Measurements from ENCODE around the gene MCHR1. TPM values are rescaled to one million over a fixed set of nuclear protein-coding genes. Genes with fewer than 3 reads are reported as not detected.

The MCHR1 gene
- total and polyA plus RNA-seq, 2 donors (not counting 1 experiment from before 2014, with no cell fraction given): 0.20 to 0.99 TPM

DNA sequence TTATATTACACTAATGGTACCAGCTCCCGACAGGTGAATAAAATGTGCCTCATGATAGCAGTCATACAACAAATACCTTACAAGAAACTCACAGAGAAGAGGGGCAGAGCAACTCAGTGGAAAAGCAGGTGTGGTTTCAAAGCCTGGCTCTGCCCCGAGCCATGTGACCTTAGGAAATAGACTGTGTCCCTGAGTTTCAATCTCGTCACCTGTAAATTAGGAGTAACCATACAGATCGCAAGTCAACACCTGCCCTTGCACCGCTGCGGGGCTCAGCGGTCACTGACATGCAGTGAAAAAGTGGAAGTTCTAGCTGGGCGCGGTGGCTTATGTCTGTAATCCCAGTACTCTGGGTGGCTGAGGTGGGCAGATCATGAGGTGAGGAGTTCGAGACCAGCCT, 30.9 kb upstream of the MCHR1 start:
- Histone ChIP-seq H3K9me3 (ENCODE audit: control insufficient read depth, insufficient read depth, low read depth, low read length) (no peaks in the 10 kb centered on the region), H3K36me3 (ENCODE audit: control insufficient read depth, insufficient read depth, low read length) (no peaks in the 10 kb centered on the region), H3K4me2 (ENCODE audit: extremely low read depth, insufficient read depth, low read length) (no peak overlapping the region), H3K4me1 (ENCODE audit: control insufficient read depth, extremely low read depth, insufficient read depth, low read length) (peaks cover 6% of the 10 kb centered on the region), H3K79me2 (ENCODE audit: control insufficient read depth, insufficient read depth, low read length) (no peaks in the 10 kb centered on the region), H3K27ac (ENCODE audit: insufficient read depth, low read length) (no peak overlapping the region), H3K27me3 (ENCODE audit: control insufficient read depth, insufficient read depth, low read length) (no peaks in the 10 kb centered on the region), H3K9ac (ENCODE audit: insufficient read depth, low read length) (no peak overlapping the region), H4K20me1 (ENCODE audit: control insufficient read depth, extremely low read depth, insufficient read depth, low read length) (no peaks in the 10 kb centered on the region), H2AFZ (ENCODE audit: low read length) (no peak overlapping the region), H3K4me3 (replicated peaks in 1 of 4; ENCODE audit: control extremely low read depth in 1 of 4, insufficient read depth in 1 of 4, low read depth in 3 of 4, low read length in 4 of 4) (no peak overlapping the region)
- TF ChIP-seq, protein P1, sequence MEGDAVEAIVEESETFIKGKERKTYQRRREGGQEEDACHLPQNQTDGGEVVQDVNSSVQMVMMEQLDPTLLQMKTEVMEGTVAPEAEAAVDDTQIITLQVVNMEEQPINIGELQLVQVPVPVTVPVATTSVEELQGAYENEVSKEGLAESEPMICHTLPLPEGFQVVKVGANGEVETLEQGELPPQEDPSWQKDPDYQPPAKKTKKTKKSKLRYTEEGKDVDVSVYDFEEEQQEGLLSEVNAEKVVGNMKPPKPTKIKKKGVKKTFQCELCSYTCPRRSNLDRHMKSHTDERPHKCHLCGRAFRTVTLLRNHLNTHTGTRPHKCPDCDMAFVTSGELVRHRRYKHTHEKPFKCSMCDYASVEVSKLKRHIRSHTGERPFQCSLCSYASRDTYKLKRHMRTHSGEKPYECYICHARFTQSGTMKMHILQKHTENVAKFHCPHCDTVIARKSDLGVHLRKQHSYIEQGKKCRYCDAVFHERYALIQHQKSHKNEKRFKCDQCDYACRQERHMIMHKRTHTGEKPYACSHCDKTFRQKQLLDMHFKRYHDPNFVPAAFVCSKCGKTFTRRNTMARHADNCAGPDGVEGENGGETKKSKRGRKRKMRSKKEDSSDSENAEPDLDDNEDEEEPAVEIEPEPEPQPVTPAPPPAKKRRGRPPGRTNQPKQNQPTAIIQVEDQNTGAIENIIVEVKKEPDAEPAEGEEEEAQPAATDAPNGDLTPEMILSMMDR (conservative IDR thresholded peaks at IDR 0.05 in 1 of 2, IDR thresholded peaks at IDR 0.05 in 1 of 2; ENCODE audit: low read depth in 1 of 2, low read length in 2 of 2): no peak
- TF ChIP-seq EZH2 (IDR thresholded peaks at IDR 0.05; ENCODE audit: low read length, missing control alignments): no peak
- DNase-seq (ENCODE audit: low read depth in 2 of 2): no peak

DNA sequence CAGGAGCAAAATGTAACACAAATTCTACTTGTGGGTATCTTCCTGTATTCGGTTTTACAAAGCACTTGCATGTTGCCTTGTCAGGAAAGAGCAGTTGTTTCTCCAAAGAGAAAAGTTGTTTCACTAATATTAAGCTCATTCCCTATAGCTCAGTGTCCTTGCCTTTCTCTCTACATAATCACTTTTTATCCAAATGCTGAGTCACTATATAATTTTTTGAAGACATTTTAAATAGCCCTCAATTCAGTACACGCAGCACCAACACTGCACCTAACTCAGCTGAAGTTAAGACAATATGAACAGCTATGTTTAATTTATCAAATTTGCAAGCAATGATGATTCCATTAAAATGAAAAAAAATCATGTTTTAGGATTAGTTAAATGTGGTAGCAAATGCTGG, 28.2 kb upstream of the MCHR1 start:
- Histone ChIP-seq H2AFZ (ENCODE audit: low read length) (no peak overlapping the region), H3K9ac (ENCODE audit: insufficient read depth, low read length) (no peak overlapping the region), H3K4me3 (replicated peaks in 1 of 4; ENCODE audit: control extremely low read depth in 1 of 4, insufficient read depth in 1 of 4, low read depth in 3 of 4, low read length in 4 of 4) (peak overlapping the region in 3 of 4 experiments; percentile 66 to 78 (median 77)), H3K4me2 (ENCODE audit: extremely low read depth, insufficient read depth, low read length) (peak overlapping the region; percentile 80), H3K27me3 (ENCODE audit: control insufficient read depth, insufficient read depth, low read length) (no peaks in the 10 kb centered on the region), H3K27ac (ENCODE audit: insufficient read depth, low read length) (peak overlapping the region; percentile 100), H3K4me1 (ENCODE audit: control insufficient read depth, extremely low read depth, insufficient read depth, low read length) (peaks cover 14% of the 10 kb centered on the region), H3K36me3 (ENCODE audit: control insufficient read depth, insufficient read depth, low read length) (no peaks in the 10 kb centered on the region), H3K9me3 (ENCODE audit: control insufficient read depth, insufficient read depth, low read depth, low read length) (no peaks in the 10 kb centered on the region), H4K20me1 (ENCODE audit: control insufficient read depth, extremely low read depth, insufficient read depth, low read length) (no peaks in the 10 kb centered on the region), H3K79me2 (ENCODE audit: control insufficient read depth, insufficient read depth, low read length) (no peaks in the 10 kb centered on the region)
- TF ChIP-seq EZH2 (IDR thresholded peaks at IDR 0.05; ENCODE audit: low read length, missing control alignments): no peak
- TF ChIP-seq, protein P1 (conservative IDR thresholded peaks at IDR 0.05 in 1 of 2, IDR thresholded peaks at IDR 0.05 in 1 of 2; ENCODE audit: low read depth in 1 of 2, low read length in 2 of 2): no peak
- no peak for DNase-seq (ENCODE audit: low read depth in 2 of 2)

DNA sequence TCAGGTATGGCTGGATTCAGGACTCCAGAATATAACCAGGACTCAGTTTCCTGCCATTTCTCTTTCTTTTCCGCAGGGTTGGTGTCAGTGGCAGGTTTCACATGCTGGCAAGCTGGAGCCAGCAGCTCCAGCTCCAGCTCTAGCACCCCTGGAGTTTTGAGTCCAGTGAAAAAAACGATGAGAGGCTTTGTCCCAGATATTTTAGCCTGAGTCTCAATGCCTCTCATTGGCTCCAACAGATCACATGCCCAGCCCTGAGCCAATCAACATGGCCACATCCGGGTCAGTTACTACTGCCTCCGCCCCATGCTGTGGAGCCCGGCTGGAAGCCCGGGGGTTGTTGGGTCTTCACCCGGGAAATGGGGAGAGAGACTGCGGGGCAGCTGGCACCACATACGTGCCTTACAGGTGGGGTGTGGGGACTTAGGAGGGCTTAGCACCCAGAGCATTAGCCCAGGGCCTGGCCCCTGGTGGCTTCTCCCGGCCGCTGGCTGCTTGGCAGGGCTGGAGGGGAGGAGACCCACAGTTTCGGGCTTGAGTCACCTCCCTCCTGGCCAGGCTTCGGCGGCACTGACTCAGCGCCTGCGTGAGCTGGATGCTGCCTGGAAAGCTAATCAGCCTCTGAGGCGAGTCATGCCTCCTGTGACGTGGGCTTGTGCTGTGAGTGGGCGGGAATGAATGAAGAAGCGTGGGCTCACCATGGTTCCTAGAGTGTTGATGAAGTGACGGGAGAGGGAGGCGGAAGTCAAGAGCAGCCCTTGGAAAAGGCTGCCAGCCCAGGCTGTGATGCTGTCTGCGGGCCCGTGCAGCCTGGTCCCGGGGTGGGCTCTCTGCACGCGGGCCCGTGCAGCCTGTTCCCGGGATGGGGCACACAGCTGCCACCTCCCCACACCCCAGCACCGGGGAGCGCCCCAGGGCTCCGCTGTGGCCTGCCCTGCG, 27.5 kb upstream of the MCHR1 start:
- peak overlapping the region; percentile 80 for H3K4me2 ChIP-seq (ENCODE audit: extremely low read depth, insufficient read depth, low read length)
- peak overlapping the region; percentile 66 to 78 (median 76) for H3K4me3 ChIP-seq (replicated peaks in 1 of 4; ENCODE audit: control extremely low read depth in 1 of 4, insufficient read depth in 1 of 4, low read depth in 3 of 4, low read length in 4 of 4)
- no peaks in the 10 kb centered on the region for H4K20me1 ChIP-seq (ENCODE audit: control insufficient read depth, extremely low read depth, insufficient read depth, low read length)
- peak overlapping the region; percentile 92 for H2AFZ ChIP-seq (ENCODE audit: low read length)
- no peaks in the 10 kb centered on the region for H3K36me3 ChIP-seq (ENCODE audit: control insufficient read depth, insufficient read depth, low read length)
- TF ChIP-seq, protein P1 (conservative IDR thresholded peaks at IDR 0.05 in 1 of 2, IDR thresholded peaks at IDR 0.05 in 1 of 2; ENCODE audit: low read depth in 1 of 2, low read length in 2 of 2): peak in 1 of 2 donors; percentile 11
- no peak for TF ChIP-seq EZH2 (IDR thresholded peaks at IDR 0.05; ENCODE audit: low read length, missing control alignments)
- H3K27ac ChIP-seq (ENCODE audit: insufficient read depth, low read length): peak overlapping the region; percentile 100
- H3K9me3 ChIP-seq (ENCODE audit: control insufficient read depth, insufficient read depth, low read depth, low read length): no peaks in the 10 kb centered on the region
- peaks cover 14% of the 10 kb centered on the region for H3K4me1 ChIP-seq (ENCODE audit: control insufficient read depth, extremely low read depth, insufficient read depth, low read length)
- H3K9ac ChIP-seq (ENCODE audit: insufficient read depth, low read length): peak overlapping the region; percentile 99
- no peaks in the 10 kb centered on the region for H3K79me2 ChIP-seq (ENCODE audit: control insufficient read depth, insufficient read depth, low read length)
- H3K27me3 ChIP-seq (ENCODE audit: control insufficient read depth, insufficient read depth, low read length): no peaks in the 10 kb centered on the region
- DNase-seq (ENCODE audit: low read depth in 2 of 2): peak; percentile 99 to 100

Measured in fibroblast of lung (primary cell).